ENCODE measurements around the gene THRAP3.
"Not testable (repeated sequence)": the region's sequence is repeated elsewhere in the genome, so short reads cannot be mapped to it uniquely, and the experiment has no call there.

The THRAP3 gene

DNA sequence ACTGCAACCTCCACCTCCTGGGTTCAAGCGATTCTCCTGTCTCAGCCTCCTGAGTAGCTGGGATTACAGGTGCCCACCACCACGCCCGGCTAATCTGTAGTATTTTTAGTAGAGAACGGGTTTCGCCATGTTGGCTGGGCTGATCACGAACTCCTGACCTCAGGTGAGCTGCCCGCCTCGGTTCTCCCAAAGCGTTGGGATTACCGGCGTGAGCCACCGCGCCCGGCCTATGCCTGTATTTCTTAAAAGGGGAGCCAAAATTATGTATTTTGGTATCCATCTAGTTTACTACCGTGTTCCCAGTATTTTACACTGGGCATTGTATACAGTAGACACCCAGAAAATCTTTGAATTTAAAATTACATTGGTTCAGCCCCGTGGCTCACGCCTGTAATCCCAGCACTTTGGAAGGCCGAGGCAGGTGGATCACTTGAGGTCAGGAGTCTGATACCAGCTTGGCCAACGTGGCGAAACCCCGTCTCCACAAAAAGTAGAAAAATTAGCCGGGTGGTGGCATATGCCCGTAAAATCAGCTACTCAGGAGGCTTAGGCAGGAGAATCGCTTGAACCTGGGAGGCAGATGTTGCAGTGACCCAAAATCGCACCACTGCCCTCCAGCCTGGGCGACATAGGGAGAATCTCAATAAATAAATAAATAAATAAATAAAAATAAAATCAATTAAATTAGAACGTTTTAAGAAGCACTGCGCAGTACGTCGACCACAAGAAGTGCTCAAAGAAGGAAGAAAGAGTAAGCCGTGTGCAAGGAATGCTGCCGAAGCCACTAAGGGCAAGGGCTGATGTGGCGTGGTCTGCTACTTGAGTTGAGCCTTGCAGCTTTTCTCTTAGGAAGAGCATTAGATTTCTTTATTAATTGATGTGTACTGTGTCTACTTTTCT, 1.5 kb upstream of the THRAP3 start:
- Histone ChIP-seq H3K9ac (ENCODE audit: insufficient read length) (peak overlapping the region; percentile 94), H3K27ac (peak overlapping the region; percentile 96), H3K4me3 (peak overlapping the region; percentile 99), H3K36me3 (ENCODE audit: insufficient read depth, low read length) (peaks cover 24% of the 10 kb centered on the region), H3K9me3 (ENCODE audit: low read depth, low read length) (no peaks in the 10 kb centered on the region)
- no peak for DNase-seq (ENCODE audit: low read depth, low spot score)
- TF ChIP-seq POLR2AphosphoS5 (IDR thresholded peaks at IDR 0.05; ENCODE audit: borderline replicate concordance, low read depth, low read length) (no peak), FOXP2 (optimal IDR thresholded peaks at IDR 0.05; ENCODE audit: control extremely low read depth, extremely low read length, insufficient read depth) (no peak), EZH2 (IDR thresholded peaks at IDR 0.05) (no peak)

DNA sequence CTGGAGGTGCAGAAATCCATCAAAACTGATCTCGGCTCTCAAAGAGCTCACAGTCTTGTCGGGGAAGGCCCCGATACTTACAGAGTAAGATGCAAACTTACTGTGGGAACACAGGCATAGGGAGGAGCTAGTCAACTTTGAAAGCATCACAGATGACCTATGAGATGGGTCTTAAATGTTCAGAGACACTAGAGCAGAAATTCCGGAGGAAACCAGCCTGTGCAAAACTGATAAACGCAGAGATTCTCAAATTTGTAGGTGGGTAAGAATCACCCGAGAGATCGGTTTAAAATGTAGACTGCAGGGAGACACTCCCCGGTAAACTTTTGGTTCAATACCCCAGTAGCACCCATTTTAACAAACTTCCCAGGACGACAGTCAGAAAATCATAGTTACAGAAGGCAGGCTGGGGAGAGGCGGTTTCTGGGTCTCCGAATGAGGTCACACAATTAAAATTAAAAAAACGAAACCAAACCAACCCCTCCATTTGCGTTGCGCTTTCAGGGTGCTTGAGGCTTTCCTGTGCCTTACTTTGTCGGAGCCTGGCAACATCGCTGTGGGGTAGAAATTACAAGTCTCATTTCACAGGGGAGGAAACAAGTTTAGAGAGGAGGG, 755 bp upstream of the THRAP3 start:
- peak; percentile 5 for DNase-seq (ENCODE audit: low read depth, low spot score)
- Histone ChIP-seq H3K4me3 (peak overlapping the region; percentile 99), H3K27ac (peak overlapping the region; percentile 96), H3K9ac (ENCODE audit: insufficient read length) (peak overlapping the region; percentile 94), H3K9me3 (ENCODE audit: low read depth, low read length) (no peaks in the 10 kb centered on the region), H3K36me3 (ENCODE audit: insufficient read depth, low read length) (peaks cover 29% of the 10 kb centered on the region)
- no peak for TF ChIP-seq FOXP2 (optimal IDR thresholded peaks at IDR 0.05; ENCODE audit: control extremely low read depth, extremely low read length, insufficient read depth)
- TF ChIP-seq POLR2AphosphoS5 (IDR thresholded peaks at IDR 0.05; ENCODE audit: borderline replicate concordance, low read depth, low read length), result no peak
- TF ChIP-seq EZH2 (IDR thresholded peaks at IDR 0.05), result no peak

DNA sequence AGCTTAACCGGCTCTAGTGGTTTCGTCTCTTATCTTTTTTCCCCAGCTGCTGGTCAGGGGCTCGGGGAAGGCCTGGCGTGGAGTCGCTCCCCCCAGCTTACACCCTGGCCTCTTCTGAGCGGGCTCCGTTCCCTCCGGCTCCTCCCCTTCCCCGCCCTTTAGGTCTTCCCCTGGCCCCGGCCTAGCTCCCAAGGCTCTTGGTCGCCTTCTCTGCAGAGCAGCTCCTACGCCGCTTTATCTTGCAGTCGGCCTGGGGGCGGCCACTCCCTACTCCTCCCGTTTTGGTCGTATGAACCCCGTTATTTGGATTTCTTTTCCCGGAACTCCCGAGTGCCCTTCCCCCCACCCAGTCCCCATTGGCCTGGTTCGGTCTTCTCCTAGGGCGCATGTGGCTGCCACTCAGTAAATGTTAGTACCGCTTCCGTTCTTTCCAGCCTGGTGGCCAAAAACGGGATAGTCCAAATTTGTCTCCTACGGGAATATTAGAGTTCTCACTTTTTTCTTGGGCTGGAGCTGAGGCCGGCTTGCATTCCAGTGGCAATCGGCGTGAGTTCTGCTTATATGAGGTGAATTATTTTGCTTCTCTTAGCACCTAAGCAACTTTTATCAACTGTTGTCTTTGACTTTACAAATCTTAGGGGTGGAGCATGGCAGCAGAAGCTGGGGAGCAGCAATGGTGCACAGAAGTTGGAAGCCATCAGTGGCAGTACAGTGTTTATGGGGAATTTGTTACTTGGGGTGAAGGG, 467 bp downstream of the THRAP3 start:
- no peaks in the 10 kb centered on the region for H3K9me3 ChIP-seq (ENCODE audit: low read depth, low read length)
- DNase-seq (ENCODE audit: low read depth, low spot score), result peak; percentile 30
- H3K9ac ChIP-seq (ENCODE audit: insufficient read length), result peak overlapping the region; percentile 93
- peak overlapping the region; percentile 99 for H3K4me3 ChIP-seq
- peaks cover 40% of the 10 kb centered on the region for H3K36me3 ChIP-seq (ENCODE audit: insufficient read depth, low read length)
- no peak for TF ChIP-seq FOXP2 (optimal IDR thresholded peaks at IDR 0.05; ENCODE audit: control extremely low read depth, extremely low read length, insufficient read depth)
- TF ChIP-seq EZH2 (IDR thresholded peaks at IDR 0.05), result no peak
- TF ChIP-seq POLR2AphosphoS5 (IDR thresholded peaks at IDR 0.05; ENCODE audit: borderline replicate concordance, low read depth, low read length), result no peak
- H3K27ac ChIP-seq, result peak overlapping the region; percentile 94

DNA sequence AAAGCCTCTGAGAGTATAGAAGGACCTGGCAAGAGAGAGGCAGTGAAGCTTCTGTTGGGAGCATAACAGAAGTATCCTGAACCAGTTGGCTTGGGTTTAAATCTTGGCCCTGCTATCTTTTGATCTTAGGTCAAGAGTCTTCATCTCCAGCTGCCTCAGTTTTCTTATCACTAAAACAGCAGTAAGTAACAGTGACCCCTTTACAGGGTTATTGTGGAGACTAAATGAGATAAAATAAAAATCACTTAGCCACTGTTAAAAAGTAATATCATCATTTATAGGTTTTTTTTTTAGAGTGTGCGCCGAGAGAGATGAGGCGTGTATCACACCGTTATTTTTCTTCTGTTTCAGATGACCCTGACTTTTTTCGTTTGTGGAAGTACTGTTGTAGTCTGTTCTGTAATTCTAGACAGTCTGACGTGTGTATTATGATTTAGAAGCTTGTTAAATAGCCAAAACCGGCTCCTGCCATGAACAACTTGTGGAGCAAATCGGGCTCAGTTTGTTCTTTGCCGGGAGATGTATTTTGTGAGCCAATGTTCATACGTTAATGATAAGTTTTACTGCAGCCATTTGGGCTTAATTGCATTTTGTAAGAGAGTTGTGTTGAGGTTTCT, 1.1 kb downstream of the THRAP3 start:
- Histone ChIP-seq H3K4me3 (peak overlapping the region; percentile 99), H3K9ac (ENCODE audit: insufficient read length) (peak overlapping the region; percentile 93), H3K9me3 (ENCODE audit: low read depth, low read length) (no peaks in the 10 kb centered on the region), H3K36me3 (ENCODE audit: insufficient read depth, low read length) (peaks cover 47% of the 10 kb centered on the region), H3K27ac (0 out of 2 replicates have a peak overlapping the region, but pooled peaks have one; percentile 37)
- TF ChIP-seq POLR2AphosphoS5 (IDR thresholded peaks at IDR 0.05; ENCODE audit: borderline replicate concordance, low read depth, low read length), result no peak
- DNase-seq (ENCODE audit: low read depth, low spot score), result no peak

DNA sequence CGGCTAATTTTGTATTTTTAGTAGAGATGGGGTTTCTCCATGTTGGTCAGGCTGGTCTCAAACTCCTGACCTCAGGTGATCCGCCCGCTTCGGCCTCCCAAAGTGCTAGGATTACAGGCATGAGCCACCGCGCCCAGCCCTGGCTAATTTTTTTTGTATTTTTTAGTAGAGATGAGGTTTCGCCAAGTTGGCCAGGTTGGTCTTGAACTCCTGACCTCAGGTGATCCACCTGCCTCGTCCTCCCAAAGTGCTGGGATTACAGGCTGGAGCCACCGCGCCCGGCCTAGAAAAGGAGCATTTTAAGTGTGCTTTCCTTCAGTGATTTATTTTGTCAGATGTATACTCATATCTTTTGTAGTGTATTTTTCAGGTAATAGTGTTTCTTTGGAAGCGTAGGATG, 6.0 kb downstream of the THRAP3 start:
- H3K9me3 ChIP-seq (ENCODE audit: low read depth, low read length); H3K4me3 ChIP-seq; DNase-seq (ENCODE audit: low read depth, low spot score); H3K27ac ChIP-seq; H3K9ac ChIP-seq (ENCODE audit: insufficient read length): not testable (repeated sequence)
- peaks cover 77% of the 10 kb centered on the region for H3K36me3 ChIP-seq (ENCODE audit: insufficient read depth, low read length)

DNA sequence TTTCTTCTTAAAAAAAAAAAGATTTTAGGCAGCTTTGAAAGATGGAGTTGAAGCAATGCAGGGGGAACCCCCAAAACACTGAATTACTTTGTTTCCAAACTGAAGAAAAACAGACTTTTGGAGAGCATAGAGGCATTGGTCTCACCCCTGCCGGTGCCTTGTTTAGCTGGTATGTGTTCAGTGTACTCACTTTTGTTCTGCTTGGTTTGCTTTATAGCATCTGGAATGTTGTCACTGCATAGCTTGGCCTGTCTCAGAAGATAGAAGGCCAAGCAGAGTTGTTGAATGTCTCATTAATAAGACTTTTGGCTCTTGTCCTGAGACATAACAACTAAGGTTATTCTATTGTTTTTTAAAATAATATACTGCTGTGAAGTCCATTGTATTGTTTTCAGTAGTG, 6.9 kb downstream of the THRAP3 start:
- H3K9me3 ChIP-seq (ENCODE audit: low read depth, low read length), result no peaks in the 10 kb centered on the region
- peaks cover 72% of the 10 kb centered on the region for H3K36me3 ChIP-seq (ENCODE audit: insufficient read depth, low read length)
- H3K27ac ChIP-seq, result no peak overlapping the region
- no peak for DNase-seq (ENCODE audit: low read depth, low spot score)
- H3K9ac ChIP-seq (ENCODE audit: insufficient read length), result no peak overlapping the region
- H3K4me3 ChIP-seq, result no peak overlapping the region
- TF ChIP-seq POLR2AphosphoS5 (IDR thresholded peaks at IDR 0.05; ENCODE audit: borderline replicate concordance, low read depth, low read length) (no peak), FOXP2 (optimal IDR thresholded peaks at IDR 0.05; ENCODE audit: control extremely low read depth, extremely low read length, insufficient read depth) (no peak), EZH2 (IDR thresholded peaks at IDR 0.05) (no peak)

DNA sequence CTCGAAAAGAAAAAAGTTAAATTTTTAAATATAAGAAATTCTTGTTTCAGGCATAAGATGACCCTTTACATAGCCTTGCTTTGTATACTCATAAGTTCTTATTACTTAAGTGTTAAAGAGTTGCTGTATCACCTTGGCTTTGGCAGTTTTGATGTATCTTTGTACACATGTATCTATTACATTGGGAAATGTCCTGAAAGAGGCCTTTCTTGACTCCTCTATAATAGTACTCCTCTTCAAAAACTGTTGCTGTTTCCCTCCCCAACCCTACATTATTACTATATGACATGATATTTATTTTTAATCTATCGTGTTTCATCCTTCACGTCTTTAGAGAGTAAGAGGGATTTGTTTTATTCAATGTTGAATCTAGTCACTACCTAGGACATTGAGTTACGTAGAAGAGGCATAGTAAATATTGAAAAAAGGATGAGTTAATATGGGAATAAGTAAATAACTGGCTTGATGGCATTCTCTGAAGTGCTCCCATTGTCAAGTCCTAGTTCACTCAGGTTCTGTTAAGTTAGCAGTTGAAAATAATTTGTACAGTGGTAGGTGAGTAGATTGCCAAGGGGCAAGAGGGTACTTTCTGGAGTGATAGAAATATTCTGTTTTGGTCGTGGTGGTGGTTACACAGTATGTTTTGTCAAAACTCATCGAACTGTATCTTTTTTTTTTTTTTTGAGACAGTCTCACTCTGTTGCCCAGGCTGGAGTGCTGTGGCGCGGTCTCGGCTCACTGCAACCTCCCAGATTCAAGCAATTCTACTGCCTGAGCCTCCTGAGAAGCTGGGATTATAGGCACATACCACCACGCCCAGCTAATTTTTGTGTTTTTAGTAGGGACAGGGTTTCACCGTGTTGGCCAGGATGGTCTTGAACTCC, 8.2 kb downstream of the THRAP3 start:
- H3K27ac ChIP-seq, result no peak overlapping the region
- H3K4me3 ChIP-seq, result no peak overlapping the region
- peaks cover 64% of the 10 kb centered on the region for H3K36me3 ChIP-seq (ENCODE audit: insufficient read depth, low read length)
- TF ChIP-seq FOXP2 (optimal IDR thresholded peaks at IDR 0.05; ENCODE audit: control extremely low read depth, extremely low read length, insufficient read depth), result no peak
- no peak for TF ChIP-seq POLR2AphosphoS5 (IDR thresholded peaks at IDR 0.05; ENCODE audit: borderline replicate concordance, low read depth, low read length)
- TF ChIP-seq EZH2 (IDR thresholded peaks at IDR 0.05), result no peak
- no peak overlapping the region for H3K9ac ChIP-seq (ENCODE audit: insufficient read length)
- no peaks in the 10 kb centered on the region for H3K9me3 ChIP-seq (ENCODE audit: low read depth, low read length)
- DNase-seq (ENCODE audit: low read depth, low spot score), result no peak
